GM12878 (cell line): ENCODE results near the gene HRH2. TPM values are rescaled to one million over a fixed set of nuclear protein-coding genes. Genes with fewer than 3 reads are reported as not detected.

ENCODE experiments used
- ATAC-seq: fragments of 200-7000 bp; cut with Tn5 transposase; 3 replicates; pipeline ENCODE4 v1.9.1; 2020; ENCODE audit warnings: mild to moderate bottlenecking, moderate library complexity
- BruUV-seq: library from RNA; stranded (reverse); fragments of 400-500 nt; replicated peaks from 2 replicates; lab custom pipeline; 2021; lab: Mats Ljungman, UMichigan
- CTCF ChIA-PET: fragments of 300-600 bp; sonication (Branson Sonifier 250); formaldehyde crosslinking; extraction: SDS; loops from one replicate; lab custom pipeline; 2021; ENCODE audit warnings: inconsistent platforms; lab: Yijun Ruan, JAX
- POLR2A ChIA-PET: fragments of 350-600 bp; formaldehyde crosslinking; extraction: SDS; loops from one replicate; lab custom pipeline; 2021; ENCODE audit warnings: inconsistent platforms; lab: Charles Lee
- RAD21 ChIA-PET: fragments of 300-600 bp; sonication (Branson Sonifier 250); formaldehyde crosslinking; loops from one replicate; lab custom pipeline; 2023; ENCODE audit warnings: antibody characterized with exemption; ENCODE audit not compliant: unreplicated experiment; lab: Charles Lee
- SMC1A ChIA-PET: fragments of 300-600 bp; sonication (Branson Sonifier 250); formaldehyde crosslinking; loops from one replicate; lab custom pipeline; 2023; ENCODE audit not compliant: unreplicated experiment, uncharacterized antibody; lab: Charles Lee
- DNase-seq: peaks from one replicate; pipeline ENCODE4 v3.0.0-alpha.2; 2011; ENCODE audit warnings: low read depth, low spot score
- FAIRE-seq: peaks from 3 replicates; lab custom pipeline; 2011; peaks lifted over from hg19 to GRCh38; lab: Jason Lieb, UNC
- H2AFZ ChIP-seq: 2 replicates; pipeline ENCODE4 v1.6.0; 2011; ENCODE audit warnings: low read depth, low read length, control low read depth; ENCODE audit not compliant: control insufficient read depth
- H3K27ac ChIP-seq: 2 replicates; pipeline ENCODE4 v1.5.1; 2011; ENCODE audit warnings: control low read depth; ENCODE audit not compliant: control insufficient read depth, insufficient read depth
- H3K27me3 ChIP-seq, 2 experiments: replicated peaks in 1 of 2; 2 replicates each; pipeline versions ENCODE4 v1.6.0 to v1.6.1; 2011; ENCODE audit warnings: low read length in 1 of 2; ENCODE audit not compliant: control insufficient read depth in 2 of 2, insufficient read depth in 2 of 2
- H3K36me3 ChIP-seq, 2 experiments: 2 replicates each; pipeline ENCODE4 v1.5.1; 2011; ENCODE audit warnings: low read length in 1 of 2; ENCODE audit not compliant: control insufficient read depth in 2 of 2, insufficient read depth in 2 of 2
- H3K4me1 ChIP-seq: 2 replicates; pipeline ENCODE4 v1.6.1; 2011; ENCODE audit warnings: mild to moderate bottlenecking, low read length, moderate library complexity, mixed read lengths; ENCODE audit not compliant: control insufficient read depth, insufficient read depth
- H3K4me2 ChIP-seq: 2 replicates; pipeline ENCODE4 v1.6.0; 2011; ENCODE audit warnings: control low read depth; ENCODE audit not compliant: control insufficient read depth, insufficient read depth
- H3K4me3 ChIP-seq: fragments of 200-600 bp; sonication (generic); 2 replicates; pipeline ENCODE4 v1.5.1; 2016
- H3K79me2 ChIP-seq: 2 replicates; pipeline ENCODE4 v1.6.0; 2011; ENCODE audit warnings: low read length; ENCODE audit not compliant: control insufficient read depth, insufficient read depth
- H3K9ac ChIP-seq: 2 replicates; pipeline ENCODE4 v1.8.0; 2011; ENCODE audit warnings: low read length, control low read depth, mixed read lengths; ENCODE audit not compliant: control insufficient read depth, insufficient read depth
- H3K9me3 ChIP-seq: replicated peaks from 3 replicates; pipeline ENCODE4 v1.5.1; 2011; ENCODE audit warnings: mild to moderate bottlenecking, low read length; ENCODE audit not compliant: control insufficient read depth, insufficient read depth
- H4K20me1 ChIP-seq: 2 replicates; pipeline ENCODE4 v1.6.0; 2011; ENCODE audit not compliant: control insufficient read depth, insufficient read depth
- CHD1 ChIP-seq: IDR thresholded peaks from 2 replicates; pipeline ENCODE4 v1.6.1; 2012; ENCODE audit warnings: low read depth, low read length, improper control_type of control experiment
- E2F8 ChIP-seq: fragments of 450-650 bp; IDR thresholded peaks from 2 replicates; pipeline ENCODE4 v1.6.1; 2018; ENCODE audit warnings: mild to moderate bottlenecking, low read depth, moderate library complexity; ENCODE audit not compliant: partially characterized antibody
- IKZF1 ChIP-seq: fragments of 450-650 bp; conservative IDR thresholded peaks from 2 replicates; pipeline ENCODE4 v1.6.1; 2017; ENCODE audit warnings: antibody characterized with exemption, mild to moderate bottlenecking
- MYB ChIP-seq: fragments of 150-350 bp; IDR thresholded peaks from 2 replicates; pipeline ENCODE4 v1.6.1; 2014; ENCODE audit warnings: mild to moderate bottlenecking, low read depth, low read length, borderline replicate concordance
- NR2C1 ChIP-seq: fragments of 450-650 bp; IDR thresholded peaks from 2 replicates; pipeline ENCODE4 v1.6.1; 2017; ENCODE audit warnings: antibody characterized with exemption, mild to moderate bottlenecking, moderate library complexity
- PBX3 ChIP-seq: IDR thresholded peaks from 2 replicates; pipeline ENCODE4 v1.6.1; 2011; ENCODE audit warnings: mild to moderate bottlenecking, low read depth, low read length, moderate library complexity; ENCODE audit not compliant: insufficient replicate concordance
- PML ChIP-seq: IDR thresholded peaks from 2 replicates; pipeline ENCODE4 v1.6.1; 2012; ENCODE audit warnings: low read length, inconsistent platforms
- POLR2A ChIP-seq: IDR thresholded peaks from 2 replicates; pipeline ENCODE4 v1.6.1; 2011; ENCODE audit warnings: low read depth, mild to moderate bottlenecking, low read length
- SIX5 ChIP-seq: IDR thresholded peaks from 2 replicates; pipeline ENCODE4 v1.6.1; 2011; ENCODE audit warnings: mild to moderate bottlenecking, low read depth, low read length, moderate library complexity; ENCODE audit not compliant: severe bottlenecking
- TAF1 ChIP-seq: IDR thresholded peaks from 2 replicates; pipeline ENCODE4 v1.6.1; 2011; ENCODE audit warnings: mild to moderate bottlenecking, low read depth, low read length, borderline replicate concordance
- TCF12 ChIP-seq: IDR thresholded peaks from 2 replicates; pipeline ENCODE4 v1.6.1; 2011; ENCODE audit warnings: low read depth, mild to moderate bottlenecking, low read length
- ZNF207 ChIP-seq: fragments of 450-650 bp; IDR thresholded peaks from 2 replicates; pipeline ENCODE4 v1.6.1; 2014; ENCODE audit warnings: antibody characterized with exemption, mild to moderate bottlenecking, borderline replicate concordance
- WGBS: methylation state at CpG from one replicate; pipeline ENCODE4 v1.1.6; 2016; ENCODE audit warnings: low lambda C conversion rate; ENCODE audit not compliant: insufficient replicate concordance, insufficient coverage; ENCODE audit errors: missing lambda C conversion rate; 5-methylcytosine and 5-hydroxymethylcytosine counted together
- in situ Hi-C: fragments of 300-500 bp; cut with MboI; formaldehyde crosslinking; loops from 9 replicates; pipeline ENCODE4 v1.14.3; 2018; ENCODE audit warnings: mixed read lengths
- intact Hi-C: fragments of 100-400 bp; cut with micrococcal nuclease; formaldehyde crosslinking; loops from one replicate; pipeline ENCODE4 v1.14.2; 2022; ENCODE audit not compliant: unreplicated experiment
- polyA plus RNA-seq, 11 experiments: library from polyadenylated mRNA; depleted of rRNA in 4 of 11; unstranded in 6 of 11; stranded (reverse) in 5 of 11; fragments of >200 nt; fragmentation: Nextera tagmentation in 4 of 11; fragmentation: Illumina TruSeq in 1 of 11; extraction: Ambion mirVana in 4 of 11; extraction: Trizol in 1 of 11; gene quantifications; 1 replicate in 1 of 11; 2 replicates in 10 of 11; pipeline versions ENCODE4 v1.2.1 to v1.2.3, GENCODE V29; 2011 to 2016; ENCODE audit warnings: inconsistent platforms in 2 of 11, missing spikeins in 2 of 11, low read depth in 1 of 11
- total RNA-seq, 4 experiments: library from RNA; depleted of rRNA in 3 of 4; stranded (reverse); fragments of >200 nt in 3 of 4; fragmentation: Illumina TruSeq in 1 of 4; extraction: Trizol in 1 of 4; gene quantifications; 2 replicates each; pipeline versions ENCODE4 v1.2.1 to v1.2.3, GENCODE V29; 2013 to 2021
- TF ChIP-seq, protein P1 (sequence below): fragments of 150-350 bp; IDR thresholded peaks from 2 replicates; pipeline ENCODE4 v1.6.1; 2014; ENCODE audit warnings: mild to moderate bottlenecking, low read depth, low read length
- TF ChIP-seq, protein P2 (sequence below): IDR thresholded peaks from 2 replicates; pipeline ENCODE4 v1.6.1; 2012; ENCODE audit warnings: improper control_type of control experiment, low read depth, low read length; ENCODE audit not compliant: insufficient replicate concordance

The HRH2 gene
- total and polyA plus RNA-seq, 10 of the 15 experiments (the other 5 are each of a cell fraction or from before 2014, with no cell fraction given), result 0.01 to 0.05 (median 0.03) TPM; not detected in 7

DNA sequence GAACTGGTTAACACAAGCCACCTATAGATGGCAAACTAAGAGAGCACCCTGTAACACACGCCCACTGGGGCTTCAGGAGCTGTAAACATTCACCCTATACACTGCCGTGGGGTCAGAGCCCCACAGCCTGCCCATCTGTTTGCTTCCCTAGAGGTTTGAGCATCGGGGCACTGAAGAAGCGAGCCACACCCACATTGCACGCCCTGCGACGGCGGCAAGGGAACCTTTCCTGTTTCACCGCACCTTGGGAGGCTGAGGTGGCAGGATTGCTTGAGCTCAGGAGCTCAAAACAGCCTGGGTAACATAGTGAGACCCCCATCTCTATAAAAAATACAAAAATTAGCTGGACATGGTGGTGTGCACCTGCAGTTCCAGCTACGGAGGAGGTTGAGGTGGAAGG is 76.6 kb downstream of the HRH2 start:
- Histone ChIP-seq H3K9ac (no peak overlapping the region), H3K4me1 (no peaks in the 10 kb centered on the region), H4K20me1 (no peaks in the 10 kb centered on the region), H3K27ac (no peak overlapping the region), H3K36me3 (no peaks in the 10 kb centered on the region), H2AFZ (no peak overlapping the region), H3K4me2 (no peak overlapping the region), H3K9me3 (no peaks in the 10 kb centered on the region; the same call in 2 of the 3 replicates), H3K4me3 (no peak overlapping the region), H3K79me2 (no peaks in the 10 kb centered on the region), H3K27me3 (peaks cover 3 to 4% of the 10 kb centered on the region in 2 experiments; a peak in 3 of 4 replicates)
- CTCF ChIA-PET, result no interaction called here
- ATAC-seq (no peak), DNase-seq (no peak), FAIRE-seq (no peak)
- in situ Hi-C loops (loop anchor here (25.0 kb wide), 1 partner anchor 853 kb away; no protein-coding TSS in a partner anchor), intact Hi-C loops (loop anchor here (10.0 kb wide), 2 partner anchors 140 to 680 kb away; partner anchors contain the start of genes CLTB and CPLX2)
- RAD21 ChIA-PET, result no interaction called here
- SMC1A ChIA-PET, result no interaction called here
- TF ChIP-seq ZNF207 (no peak), SIX5 (no peak), E2F8 (no peak), POLR2A (no peak), TAF1 (no peak), IKZF1 (no peak), PML (no peak), CHD1 (no peak), PBX3 (no peak), NR2C1 (no peak), TCF12 (no peak), MYB (no peak)
- TF ChIP-seq, protein P1, sequence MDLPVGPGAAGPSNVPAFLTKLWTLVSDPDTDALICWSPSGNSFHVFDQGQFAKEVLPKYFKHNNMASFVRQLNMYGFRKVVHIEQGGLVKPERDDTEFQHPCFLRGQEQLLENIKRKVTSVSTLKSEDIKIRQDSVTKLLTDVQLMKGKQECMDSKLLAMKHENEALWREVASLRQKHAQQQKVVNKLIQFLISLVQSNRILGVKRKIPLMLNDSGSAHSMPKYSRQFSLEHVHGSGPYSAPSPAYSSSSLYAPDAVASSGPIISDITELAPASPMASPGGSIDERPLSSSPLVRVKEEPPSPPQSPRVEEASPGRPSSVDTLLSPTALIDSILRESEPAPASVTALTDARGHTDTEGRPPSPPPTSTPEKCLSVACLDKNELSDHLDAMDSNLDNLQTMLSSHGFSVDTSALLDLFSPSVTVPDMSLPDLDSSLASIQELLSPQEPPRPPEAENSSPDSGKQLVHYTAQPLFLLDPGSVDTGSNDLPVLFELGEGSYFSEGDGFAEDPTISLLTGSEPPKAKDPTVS, result no peak
- TF ChIP-seq, protein P2, sequence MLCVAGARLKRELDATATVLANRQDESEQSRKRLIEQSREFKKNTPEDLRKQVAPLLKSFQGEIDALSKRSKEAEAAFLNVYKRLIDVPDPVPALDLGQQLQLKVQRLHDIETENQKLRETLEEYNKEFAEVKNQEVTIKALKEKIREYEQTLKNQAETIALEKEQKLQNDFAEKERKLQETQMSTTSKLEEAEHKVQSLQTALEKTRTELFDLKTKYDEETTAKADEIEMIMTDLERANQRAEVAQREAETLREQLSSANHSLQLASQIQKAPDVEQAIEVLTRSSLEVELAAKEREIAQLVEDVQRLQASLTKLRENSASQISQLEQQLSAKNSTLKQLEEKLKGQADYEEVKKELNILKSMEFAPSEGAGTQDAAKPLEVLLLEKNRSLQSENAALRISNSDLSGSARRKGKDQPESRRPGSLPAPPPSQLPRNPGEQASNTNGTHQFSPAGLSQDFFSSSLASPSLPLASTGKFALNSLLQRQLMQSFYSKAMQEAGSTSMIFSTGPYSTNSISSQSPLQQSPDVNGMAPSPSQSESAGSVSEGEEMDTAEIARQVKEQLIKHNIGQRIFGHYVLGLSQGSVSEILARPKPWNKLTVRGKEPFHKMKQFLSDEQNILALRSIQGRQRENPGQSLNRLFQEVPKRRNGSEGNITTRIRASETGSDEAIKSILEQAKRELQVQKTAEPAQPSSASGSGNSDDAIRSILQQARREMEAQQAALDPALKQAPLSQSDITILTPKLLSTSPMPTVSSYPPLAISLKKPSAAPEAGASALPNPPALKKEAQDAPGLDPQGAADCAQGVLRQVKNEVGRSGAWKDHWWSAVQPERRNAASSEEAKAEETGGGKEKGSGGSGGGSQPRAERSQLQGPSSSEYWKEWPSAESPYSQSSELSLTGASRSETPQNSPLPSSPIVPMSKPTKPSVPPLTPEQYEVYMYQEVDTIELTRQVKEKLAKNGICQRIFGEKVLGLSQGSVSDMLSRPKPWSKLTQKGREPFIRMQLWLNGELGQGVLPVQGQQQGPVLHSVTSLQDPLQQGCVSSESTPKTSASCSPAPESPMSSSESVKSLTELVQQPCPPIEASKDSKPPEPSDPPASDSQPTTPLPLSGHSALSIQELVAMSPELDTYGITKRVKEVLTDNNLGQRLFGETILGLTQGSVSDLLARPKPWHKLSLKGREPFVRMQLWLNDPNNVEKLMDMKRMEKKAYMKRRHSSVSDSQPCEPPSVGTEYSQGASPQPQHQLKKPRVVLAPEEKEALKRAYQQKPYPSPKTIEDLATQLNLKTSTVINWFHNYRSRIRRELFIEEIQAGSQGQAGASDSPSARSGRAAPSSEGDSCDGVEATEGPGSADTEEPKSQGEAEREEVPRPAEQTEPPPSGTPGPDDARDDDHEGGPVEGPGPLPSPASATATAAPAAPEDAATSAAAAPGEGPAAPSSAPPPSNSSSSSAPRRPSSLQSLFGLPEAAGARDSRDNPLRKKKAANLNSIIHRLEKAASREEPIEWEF, result no peak
- BruUV-seq, result no TSS peak
- WGBS, result 35% methylated on average over 10 of the region's 10 CpGs
- POLR2A ChIA-PET, result no interaction called here
